H1 (cell line): Measurements from ENCODE around the gene PAIP2.

Experiments
- CEBPB ChIP-seq: IDR thresholded peaks from 2 replicates; pipeline ENCODE4 v1.6.1; 2012; ENCODE audit warnings: low read depth, low read length
- EP300 ChIP-seq, 2 experiments: IDR thresholded peaks; 1 replicate in 1 of 2; 2 replicates in 1 of 2; pipeline ENCODE4 v1.6.1; 2011 to 2012; ENCODE audit warnings: low read depth in 2 of 2, low read length in 2 of 2, mild to moderate bottlenecking in 2 of 2, borderline replicate concordance in 1 of 2, inconsistent platforms in 1 of 2, moderate library complexity in 1 of 2
- EZH2 ChIP-seq: fragments of 200-600 bp; sonication (generic); IDR thresholded peaks from 2 replicates; pipeline ENCODE4 v1.7.1; 2012; ENCODE audit warnings: low read depth, mild to moderate bottlenecking, moderate library complexity, low read length, inconsistent platforms; ENCODE audit not compliant: severe bottlenecking
- JUN ChIP-seq: IDR thresholded peaks from 2 replicates; pipeline ENCODE4 v1.6.1; 2011; ENCODE audit warnings: low read depth, mild to moderate bottlenecking, improper control_type of control experiment, low read length
- POLR2A ChIP-seq, 2 experiments: IDR thresholded peaks; 1 replicate in 1 of 2; 2 replicates in 1 of 2; pipeline ENCODE4 v1.6.1; 2011; ENCODE audit warnings: low read depth in 2 of 2, low read length in 2 of 2, mild to moderate bottlenecking in 2 of 2; ENCODE audit errors: control extremely low read depth in 1 of 2
- SIN3A ChIP-seq, 2 experiments: IDR thresholded peaks in 1 of 2; conservative IDR thresholded peaks in 1 of 2; 2 replicates each; pipeline ENCODE4 v1.6.1; 2011 to 2012; ENCODE audit warnings: low read length in 2 of 2, improper control_type of control experiment in 1 of 2, low read depth in 1 of 2, mild to moderate bottlenecking in 1 of 2
- SIX5 ChIP-seq: IDR thresholded peaks from 2 replicates; pipeline ENCODE4 v1.6.1; 2011; ENCODE audit warnings: mild to moderate bottlenecking, low read depth, low read length
- SP1 ChIP-seq: IDR thresholded peaks from 2 replicates; pipeline ENCODE4 v1.6.1; 2011; ENCODE audit warnings: low read depth, low read length
- TAF1 ChIP-seq: IDR thresholded peaks from 2 replicates; pipeline ENCODE4 v1.6.1; 2011; ENCODE audit warnings: mild to moderate bottlenecking, low read depth, low read length
- TF ChIP-seq, protein P1 (sequence below), 3 experiments: IDR thresholded peaks; 1 replicate in 2 of 3; 2 replicates in 1 of 3; pipeline versions ENCODE4 v1.5.1 to v1.6.1; 2011; ENCODE audit warnings: low read length in 3 of 3, mild to moderate bottlenecking in 3 of 3, inconsistent platforms in 2 of 3, low read depth in 1 of 3, moderate library complexity in 1 of 3; ENCODE audit not compliant: insufficient read depth in 1 of 3; ENCODE audit errors: control extremely low read depth in 1 of 3

DNA sequence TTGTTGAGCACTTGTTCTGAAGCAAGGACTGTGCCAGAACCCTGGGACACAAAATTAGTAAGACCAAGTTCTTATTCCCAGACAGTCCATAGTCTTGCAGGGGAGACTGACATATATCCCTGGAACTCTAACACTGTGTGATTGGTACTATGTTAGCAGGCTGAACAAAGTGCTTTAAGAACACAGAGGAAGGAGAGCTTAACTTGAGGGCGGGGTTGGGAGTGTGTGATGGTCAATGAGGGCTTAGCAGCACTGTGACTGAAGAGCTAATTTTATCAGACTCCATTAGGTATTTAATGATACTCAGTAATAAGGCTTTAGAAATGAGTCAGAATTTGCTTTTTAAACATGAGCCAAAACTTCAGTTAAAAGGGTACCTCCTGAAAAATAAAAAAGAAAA lies 77.1 kb downstream of the PAIP2 start:
- no peak for TF ChIP-seq POLR2A (IDR thresholded peaks at IDR 0.05; ENCODE audit: control extremely low read depth in 1 of 2, low read depth in 2 of 2, low read length in 2 of 2)
- no peak for TF ChIP-seq JUN
- no peak for TF ChIP-seq EZH2
- no peak for TF ChIP-seq TAF1
- TF ChIP-seq, protein P1, sequence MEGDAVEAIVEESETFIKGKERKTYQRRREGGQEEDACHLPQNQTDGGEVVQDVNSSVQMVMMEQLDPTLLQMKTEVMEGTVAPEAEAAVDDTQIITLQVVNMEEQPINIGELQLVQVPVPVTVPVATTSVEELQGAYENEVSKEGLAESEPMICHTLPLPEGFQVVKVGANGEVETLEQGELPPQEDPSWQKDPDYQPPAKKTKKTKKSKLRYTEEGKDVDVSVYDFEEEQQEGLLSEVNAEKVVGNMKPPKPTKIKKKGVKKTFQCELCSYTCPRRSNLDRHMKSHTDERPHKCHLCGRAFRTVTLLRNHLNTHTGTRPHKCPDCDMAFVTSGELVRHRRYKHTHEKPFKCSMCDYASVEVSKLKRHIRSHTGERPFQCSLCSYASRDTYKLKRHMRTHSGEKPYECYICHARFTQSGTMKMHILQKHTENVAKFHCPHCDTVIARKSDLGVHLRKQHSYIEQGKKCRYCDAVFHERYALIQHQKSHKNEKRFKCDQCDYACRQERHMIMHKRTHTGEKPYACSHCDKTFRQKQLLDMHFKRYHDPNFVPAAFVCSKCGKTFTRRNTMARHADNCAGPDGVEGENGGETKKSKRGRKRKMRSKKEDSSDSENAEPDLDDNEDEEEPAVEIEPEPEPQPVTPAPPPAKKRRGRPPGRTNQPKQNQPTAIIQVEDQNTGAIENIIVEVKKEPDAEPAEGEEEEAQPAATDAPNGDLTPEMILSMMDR (IDR thresholded peaks at IDR 0.05; ENCODE audit: control extremely low read depth in 1 of 3, insufficient read depth in 1 of 3, low read depth in 1 of 3, low read length in 3 of 3), result no peak
- TF ChIP-seq CEBPB, result no peak
- TF ChIP-seq SIX5, result no peak
- no peak for TF ChIP-seq SIN3A (conservative IDR thresholded peaks at IDR 0.05 in 1 of 2, IDR thresholded peaks at IDR 0.05 in 1 of 2; ENCODE audit: low read depth in 1 of 2, low read length in 2 of 2)
- no peak for TF ChIP-seq EP300 (IDR thresholded peaks at IDR 0.05; ENCODE audit: borderline replicate concordance in 1 of 2, low read depth in 2 of 2, low read length in 2 of 2)
- no peak for TF ChIP-seq SP1
